ENCODE data around the gene CLEC18A. TPM values are rescaled to one million over a fixed set of nuclear protein-coding genes. Genes with fewer than 3 reads are reported as not detected.
A peak's percentile ranks its signal among the peaks of the same experiment; 100 is the strongest.
"Not testable (repeated sequence)": the region's sequence is repeated elsewhere in the genome, so short reads cannot be mapped to it uniquely, and the experiment has no call there.

The CLEC18A gene
- total RNA-seq, 1 experiment from 2014 or later: 0.22 TPM

- H3K79me2 ChIP-seq (ENCODE audit: low read length); H3K9ac ChIP-seq (ENCODE audit: low read length); POLR2A ChIA-PET (ENCODE audit: unreplicated experiment); H3F3A ChIP-seq (ENCODE audit: low read length, unreplicated experiment); H3K4me3 ChIP-seq (ENCODE audit: low read length); H4K20me1 ChIP-seq (ENCODE audit: low read length); H3K9me3 ChIP-seq (ENCODE audit: low read length); DNase-seq; H2AFZ ChIP-seq (ENCODE audit: low read length); H3K4me1 ChIP-seq (ENCODE audit: insufficient read depth, low read length); H3K27ac ChIP-seq (ENCODE audit: low read length); H3K27me3 ChIP-seq (ENCODE audit: low read length); H3K36me3 ChIP-seq (ENCODE audit: low read depth, low read length); H3K4me2 ChIP-seq (ENCODE audit: low read length); BruUV-seq (replicated peaks); ATAC-seq; intact Hi-C loops (cut with micrococcal nuclease); CTCF ChIA-PET; H3K9me2 ChIP-seq (replicated peaks; ENCODE audit: low read length): not testable (repeated sequence)
Measured at GRCh38 chr16:70012354-70012753, 61.2 kb downstream of the CLEC18A start.

DNA sequence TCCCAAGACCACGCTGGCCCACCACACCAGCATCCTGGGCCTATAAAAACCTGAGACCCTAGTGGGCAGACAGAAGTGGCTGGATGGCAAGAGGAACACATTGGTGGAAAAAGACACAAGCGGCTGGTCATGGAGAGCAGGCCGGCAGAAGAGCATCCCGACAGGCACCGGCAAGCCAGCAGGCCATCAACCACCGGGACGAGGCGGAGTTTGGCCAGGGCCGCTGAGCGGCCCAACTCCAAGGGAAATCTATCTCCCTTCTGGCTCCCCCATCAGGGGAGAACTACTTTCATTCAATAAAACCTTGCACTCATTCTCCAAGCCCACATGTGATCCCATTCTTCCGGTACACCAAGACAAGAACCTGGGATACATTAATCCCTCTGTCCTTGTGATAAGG, 61.8 kb downstream of the CLEC18A start:
- POLR2A ChIA-PET (ENCODE audit: unreplicated experiment); H3K27ac ChIP-seq (ENCODE audit: low read length); H3K9me3 ChIP-seq (ENCODE audit: low read length); H3K27me3 ChIP-seq (ENCODE audit: low read length); H3K4me1 ChIP-seq (ENCODE audit: insufficient read depth, low read length); H3K4me3 ChIP-seq (ENCODE audit: low read length); ATAC-seq; CTCF ChIA-PET; DNase-seq; intact Hi-C loops (cut with micrococcal nuclease); H2AFZ ChIP-seq (ENCODE audit: low read length); H3K9ac ChIP-seq (ENCODE audit: low read length); H3K4me2 ChIP-seq (ENCODE audit: low read length); BruUV-seq (replicated peaks); H3K9me2 ChIP-seq (replicated peaks; ENCODE audit: low read length); H3F3A ChIP-seq (ENCODE audit: low read length, unreplicated experiment); H3K36me3 ChIP-seq (ENCODE audit: low read depth, low read length); H4K20me1 ChIP-seq (ENCODE audit: low read length); H3K79me2 ChIP-seq (ENCODE audit: low read length): not testable (repeated sequence)

Small RNAs within 50 kb of the gene (microRNA-seq; reads per million reads assigned to microRNA genes)
- 427 reads per million, percentile 78 among the genes with 10 or more reads in this experiment for gene MIR140 (ENCODE audit: unreplicated experiment)

Other genes with a start within 250 kb of the CLEC18A start
- gene NQO1, start 224.8 kb upstream of the CLEC18A start, total RNA-seq (2014; rRNA removed): 193 and 251 TPM in 2 replicates
- gene NOB1, start 196.4 kb upstream of the CLEC18A start, total RNA-seq (2014; rRNA removed): 31.9 and 45.1 TPM in 2 replicates
- gene WWP2, start 189.0 kb upstream of the CLEC18A start, total RNA-seq (2014; rRNA removed): 15.8 and 17.1 TPM in 2 replicates
- gene PDPR, start 163.0 kb downstream of the CLEC18A start, total RNA-seq (2014; rRNA removed): 9.4 and 18.9 TPM in 2 replicates
- 0.12 and 0.18 TPM in 2 replicates for gene CLEC18C, start 222.5 kb downstream of the CLEC18A start, total RNA-seq (2014; rRNA removed)